NB4 (cell line): Measurements from ENCODE around the gene PAFAH2.

Experiments used
- POLR2A ChIP-seq: IDR thresholded peaks from 2 replicates; pipeline ENCODE4 v1.6.1; 2011; ENCODE audit warnings: mild to moderate bottlenecking; ENCODE audit not compliant: insufficient read length; ENCODE audit errors: extremely low read depth
- TF ChIP-seq, protein P1 (sequence below): IDR thresholded peaks from one replicate; pipeline ENCODE4 v1.5.1; 2012; ENCODE audit warnings: low read depth, low read length
- TF ChIP-seq, protein P2 (sequence below): IDR thresholded peaks from 2 replicates; pipeline ENCODE4 v1.6.1; 2011; ENCODE audit warnings: low read depth, low read length

DNA sequence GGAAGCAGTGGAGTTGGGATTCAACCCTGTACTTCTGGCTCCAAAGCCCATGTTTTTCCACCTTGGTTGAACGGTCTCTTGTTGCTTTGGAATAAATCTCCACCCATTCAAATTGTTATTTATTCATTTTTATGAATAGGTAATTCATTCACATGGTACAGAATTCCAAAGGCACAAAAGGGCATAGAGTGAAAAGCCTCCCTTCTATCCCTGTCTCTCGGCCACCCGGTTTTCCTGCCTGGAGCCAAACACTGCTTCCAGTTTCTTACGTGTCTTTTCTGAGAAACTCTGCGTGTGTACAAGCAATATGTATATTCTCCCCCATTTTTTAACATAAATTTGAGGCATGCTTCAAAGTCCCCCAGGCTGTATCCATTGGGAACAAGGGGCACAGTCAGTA lies 27.7 kb upstream of the PAFAH2 start:
- no peak for TF ChIP-seq POLR2A
- TF ChIP-seq, protein P1, sequence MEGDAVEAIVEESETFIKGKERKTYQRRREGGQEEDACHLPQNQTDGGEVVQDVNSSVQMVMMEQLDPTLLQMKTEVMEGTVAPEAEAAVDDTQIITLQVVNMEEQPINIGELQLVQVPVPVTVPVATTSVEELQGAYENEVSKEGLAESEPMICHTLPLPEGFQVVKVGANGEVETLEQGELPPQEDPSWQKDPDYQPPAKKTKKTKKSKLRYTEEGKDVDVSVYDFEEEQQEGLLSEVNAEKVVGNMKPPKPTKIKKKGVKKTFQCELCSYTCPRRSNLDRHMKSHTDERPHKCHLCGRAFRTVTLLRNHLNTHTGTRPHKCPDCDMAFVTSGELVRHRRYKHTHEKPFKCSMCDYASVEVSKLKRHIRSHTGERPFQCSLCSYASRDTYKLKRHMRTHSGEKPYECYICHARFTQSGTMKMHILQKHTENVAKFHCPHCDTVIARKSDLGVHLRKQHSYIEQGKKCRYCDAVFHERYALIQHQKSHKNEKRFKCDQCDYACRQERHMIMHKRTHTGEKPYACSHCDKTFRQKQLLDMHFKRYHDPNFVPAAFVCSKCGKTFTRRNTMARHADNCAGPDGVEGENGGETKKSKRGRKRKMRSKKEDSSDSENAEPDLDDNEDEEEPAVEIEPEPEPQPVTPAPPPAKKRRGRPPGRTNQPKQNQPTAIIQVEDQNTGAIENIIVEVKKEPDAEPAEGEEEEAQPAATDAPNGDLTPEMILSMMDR: no peak
- TF ChIP-seq, protein P2, sequence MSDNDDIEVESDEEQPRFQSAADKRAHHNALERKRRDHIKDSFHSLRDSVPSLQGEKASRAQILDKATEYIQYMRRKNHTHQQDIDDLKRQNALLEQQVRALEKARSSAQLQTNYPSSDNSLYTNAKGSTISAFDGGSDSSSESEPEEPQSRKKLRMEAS: no peak
